K562 treated with DMSO at 1 percent for 4 hours (cell line): ENCODE results near the gene LILRA6. TPM values are rescaled to one million over a fixed set of nuclear protein-coding genes. Genes with fewer than 3 reads are reported as not detected.

ENCODE experiments used
- total RNA-seq: library from RNA; unstranded; fragments of 300-600 nt; gene quantifications from 2 replicates; pipeline ENCODE4 v1.2.3, GENCODE V29; 2022; ENCODE audit not compliant: insufficient read depth

LILRA6 gene
- total RNA-seq: not detected in 2 replicates

DNA sequence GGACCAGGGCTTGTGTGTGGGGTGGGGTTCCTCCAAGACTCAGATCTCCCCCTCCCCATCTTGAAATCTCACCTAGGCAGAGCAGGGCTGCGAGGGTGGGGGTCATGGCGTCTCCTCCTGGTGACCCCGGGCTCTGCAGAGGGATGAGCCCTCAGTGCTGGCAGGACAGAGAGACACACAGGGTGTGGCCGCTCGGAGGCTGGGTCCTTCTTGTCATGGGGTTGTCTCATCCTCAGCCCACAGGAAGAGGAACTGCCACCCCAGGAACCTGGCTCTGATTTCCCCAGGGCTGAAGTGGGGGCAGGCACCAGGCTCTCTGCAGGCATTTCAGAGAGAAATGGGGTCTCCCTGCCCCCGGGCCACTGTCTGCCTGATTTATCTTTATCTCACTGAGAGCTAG, at the start of gene LILRA6:
TSS of gene LILRA6 (minus strand) at position 145 of the 400 bp plus-strand sequence.

DNA sequence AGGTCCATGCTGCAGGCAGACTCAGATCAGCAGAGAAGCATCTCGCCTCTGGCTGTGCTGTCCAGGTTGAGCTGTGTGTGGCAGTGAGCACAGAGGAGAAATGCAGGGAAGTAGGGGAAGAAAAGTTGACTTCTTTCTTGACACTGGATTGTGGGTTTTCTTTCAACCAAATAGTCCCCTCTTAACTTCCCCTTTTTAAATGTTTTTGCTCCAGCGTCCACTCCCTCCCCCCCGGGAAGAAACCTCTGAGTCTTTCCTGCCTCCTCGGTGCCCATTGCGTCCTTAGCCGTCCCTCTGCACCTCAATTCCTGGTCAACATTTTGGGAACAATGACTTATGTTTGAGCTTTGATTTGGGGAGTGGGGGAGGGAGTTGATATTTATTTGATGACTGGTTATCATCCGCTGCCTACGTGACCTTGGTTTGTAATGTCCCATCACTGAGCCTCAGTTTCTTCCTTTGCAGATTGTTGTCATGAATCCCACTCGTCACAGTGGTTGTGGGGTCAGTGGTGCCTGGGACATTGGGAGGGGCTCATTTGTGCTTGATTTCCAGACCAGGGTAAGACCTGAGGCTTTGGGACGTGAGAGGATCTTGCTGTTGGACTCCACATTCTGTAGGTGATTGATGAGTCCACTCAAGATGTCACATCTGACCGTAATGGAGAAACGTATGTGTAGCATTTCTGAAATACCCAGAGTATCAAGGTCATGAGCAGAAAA, 38.6 kb upstream of the LILRA6 start, which contains the start of gene LILRB2:
TSS of gene LILRB2 (minus strand) at position 104 of the 722 bp plus-strand sequence. CDS start 614 bp downstream, outside the sequence.

DNA sequence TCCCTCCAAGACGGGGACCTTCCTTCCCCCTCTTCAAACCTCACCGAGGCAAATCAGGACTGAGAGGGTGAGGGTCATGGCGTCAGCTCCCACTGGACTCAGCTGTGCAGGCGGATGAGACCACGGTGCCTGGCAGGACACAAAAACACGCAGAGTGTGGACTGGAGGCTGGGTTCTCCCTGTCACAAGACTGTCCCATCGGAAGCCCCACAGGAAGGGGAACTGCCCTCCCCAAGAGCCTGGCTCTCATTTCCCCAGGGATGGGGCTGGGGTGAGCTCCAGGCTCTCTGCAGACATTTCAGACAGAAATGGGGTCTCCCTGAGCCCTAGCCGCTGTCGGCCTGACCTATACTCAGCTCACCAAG, 14.5 kb upstream of the LILRA6 start, which contains the start of gene LILRB5:
TSS of gene LILRB5 (minus strand) at position 158 of the 365 bp plus-strand sequence. CDS start at position 78, 80 bp downstream.

DNA sequence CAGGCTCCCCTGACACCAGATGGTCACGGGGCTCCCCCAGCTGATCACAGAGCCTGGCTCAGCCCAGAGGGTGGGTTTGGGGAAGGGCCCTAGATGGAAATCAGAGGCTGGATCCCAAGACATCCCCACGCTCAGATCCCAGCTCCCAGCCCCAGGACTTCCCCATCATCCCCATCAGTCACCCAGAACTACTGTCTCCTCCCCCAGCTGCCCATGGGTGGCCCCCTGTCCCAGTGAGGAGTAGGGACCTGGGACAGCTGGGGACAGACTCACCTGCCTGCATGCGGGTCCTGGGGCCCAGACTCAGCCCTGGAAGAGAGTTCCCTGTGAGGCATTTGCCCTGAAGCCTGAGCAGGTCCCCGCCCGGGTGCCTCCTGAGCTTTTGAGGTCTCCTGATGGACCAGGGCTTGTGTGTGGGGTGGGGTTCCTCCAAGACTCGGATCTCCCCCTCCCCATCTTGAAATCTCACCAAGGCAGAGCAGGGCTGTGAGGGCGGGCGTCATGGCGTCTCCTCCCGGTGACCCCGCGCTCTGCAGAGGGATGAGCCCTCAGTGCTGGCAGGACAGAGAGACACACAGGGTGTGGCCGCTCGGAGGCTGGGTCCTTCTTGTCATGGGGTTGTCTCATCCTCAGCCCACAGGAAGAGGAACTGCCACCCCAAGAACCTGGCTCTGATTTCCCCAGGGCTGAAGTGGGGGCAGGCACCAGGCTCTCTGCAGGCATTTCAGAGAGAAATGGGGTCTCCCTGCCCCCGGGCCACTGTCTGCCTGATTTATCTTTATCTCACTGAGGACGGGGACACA, 19.9 kb downstream of the LILRA6 start, which contains the start of gene LILRB3:
TSS of gene LILRB3 (minus strand) at position 534 of the 803 bp plus-strand sequence. CDS start at position 503, 31 bp downstream.

DNA sequence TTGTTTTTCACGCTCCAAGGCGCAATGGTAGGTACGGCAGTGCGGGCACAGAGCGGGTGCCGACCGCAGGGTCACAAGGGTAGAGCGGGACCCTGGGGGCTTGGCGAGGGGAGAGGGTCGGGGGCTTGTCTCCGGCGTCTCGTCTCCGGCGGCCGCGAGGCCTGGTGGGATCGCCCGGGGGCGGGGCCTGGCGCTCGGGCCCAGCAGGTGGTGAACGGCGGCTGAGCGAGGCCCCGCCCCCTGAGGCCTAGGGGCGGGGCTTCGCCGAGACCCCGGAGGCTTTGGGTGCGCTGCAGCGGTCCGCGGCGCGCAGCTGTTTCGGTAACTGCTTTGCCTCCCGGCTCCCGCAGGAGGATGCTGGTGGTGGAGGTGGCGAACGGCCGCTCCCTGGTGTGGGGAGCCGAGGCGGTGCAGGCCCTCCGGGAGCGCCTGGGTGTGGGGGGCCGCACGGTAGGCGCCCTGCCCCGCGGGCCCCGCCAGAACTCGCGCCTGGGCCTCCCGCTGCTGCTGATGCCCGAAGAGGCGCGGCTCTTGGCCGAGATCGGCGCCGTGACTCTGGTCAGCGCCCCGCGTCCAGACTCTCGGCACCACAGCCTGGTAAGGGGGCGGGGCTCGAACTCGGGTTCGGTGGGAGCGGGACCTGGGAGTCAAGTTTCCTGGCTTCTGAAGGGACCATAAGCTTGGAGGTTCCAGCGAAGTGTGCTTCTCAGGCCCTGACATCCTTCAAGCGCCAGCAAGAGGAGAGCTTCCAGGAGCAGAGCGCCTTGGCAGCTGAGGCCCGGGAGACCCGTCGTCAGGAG, 51.4 kb downstream of the LILRA6 start, which contains the start of gene TSEN34:
TSS of gene TSEN34 (plus strand) at position 298 of the 800 bp plus-strand sequence. CDS start at position 355, 57 bp downstream.

DNA sequence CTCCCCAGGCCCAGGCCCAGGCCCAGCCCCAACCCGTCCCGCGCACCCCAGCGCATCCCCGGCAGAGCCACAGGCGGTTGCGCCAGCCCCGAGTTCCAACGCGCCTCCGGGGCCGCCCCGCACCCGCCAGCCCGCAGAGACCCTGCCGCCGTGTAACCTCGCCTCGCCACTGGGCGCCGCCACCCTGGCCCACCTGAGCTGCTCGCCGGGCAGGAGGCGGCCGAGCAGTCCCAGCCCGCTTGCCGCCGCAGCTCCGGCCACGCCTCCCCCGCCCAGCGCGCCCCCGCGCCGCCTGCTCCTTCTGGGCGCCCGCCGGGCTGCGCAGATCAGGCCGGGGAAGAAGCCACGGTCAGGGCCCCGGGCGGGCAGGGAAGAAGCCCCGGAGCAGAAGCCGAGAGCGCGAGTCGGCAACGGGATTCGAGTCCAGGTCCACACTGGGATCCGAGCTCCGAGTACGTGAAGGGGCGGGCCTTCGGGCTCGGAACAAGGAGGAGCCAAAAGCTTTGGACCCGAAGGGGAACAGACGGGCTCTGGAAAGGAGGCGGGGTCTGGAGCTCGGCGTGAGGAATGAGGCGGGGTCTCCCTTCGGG, 53.4 kb downstream of the LILRA6 start, which contains the start of gene MBOAT7:
TSS of gene MBOAT7 (minus strand) at position 436 of the 590 bp plus-strand sequence. CDS start 1,072 bp downstream, outside the sequence.

Other genes with a start within 250 kb of the LILRA6 start
- not detected in 2 replicates for gene VSTM1, start 178.9 kb downstream of the LILRA6 start, total RNA-seq
- not detected in 2 replicates for gene TARM1, start 161.4 kb downstream of the LILRA6 start, total RNA-seq
- 2.3 and 3.6 TPM in 2 replicates for gene OSCAR, start 142.0 kb downstream of the LILRA6 start, total RNA-seq
- gene NDUFA3, start 139.9 kb downstream of the LILRA6 start, total RNA-seq: 61.7 and 117 TPM in 2 replicates
- 7.9 and 11.9 TPM in 2 replicates for gene TFPT, start 127.1 kb downstream of the LILRA6 start, total RNA-seq
- gene PRPF31, start 127.0 kb downstream of the LILRA6 start, total RNA-seq: 62.7 and 68.2 TPM in 2 replicates
- 73.8 and 80.3 TPM in 2 replicates for gene CNOT3, start 105.0 kb downstream of the LILRA6 start, total RNA-seq
- 3.8 and 4.4 TPM in 2 replicates for gene LENG1, start 83.1 kb downstream of the LILRA6 start, total RNA-seq
- 0.71 TPM in 1 of 2 replicates, not detected in the other for gene TMC4, start 69.6 kb downstream of the LILRA6 start, total RNA-seq
- 219 and 267 TPM in 2 replicates for gene MBOAT7, start 53.2 kb downstream of the LILRA6 start, total RNA-seq
- gene TSEN34, start 51.5 kb downstream of the LILRA6 start, total RNA-seq: 50.4 and 59.5 TPM in 2 replicates
- 6,479 and 6,972 TPM in 2 replicates for gene RPS9, start 41.9 kb downstream of the LILRA6 start, total RNA-seq
- not detected in 2 replicates for gene LILRB3, start 19.8 kb downstream of the LILRA6 start, total RNA-seq
- not detected in 2 replicates for gene LILRB5, start 14.5 kb upstream of the LILRA6 start, total RNA-seq
- not detected in 2 replicates for gene LILRB2, start 38.3 kb upstream of the LILRA6 start, total RNA-seq
- gene LILRA5, start 70.4 kb upstream of the LILRA6 start, total RNA-seq: not detected in 2 replicates
- not detected in 2 replicates for gene LILRA4, start 96.4 kb upstream of the LILRA6 start, total RNA-seq
- gene LAIR1, start 122.1 kb upstream of the LILRA6 start, total RNA-seq: not detected in 2 replicates
- not detected in 2 replicates for gene TTYH1, start 172.7 kb upstream of the LILRA6 start, total RNA-seq
- 158 and 187 TPM in 2 replicates for gene LENG8, start 206.4 kb upstream of the LILRA6 start, total RNA-seq
- gene LENG9, start 221.0 kb upstream of the LILRA6 start, total RNA-seq: 0.34 and 0.69 TPM in 2 replicates
- gene CDC42EP5, start 230.5 kb upstream of the LILRA6 start, total RNA-seq: 3.0 TPM in 1 of 2 replicates, not detected in the other